Left ventricle myocardium inferior (tissue), 1 donor: ENCODE measurements around the gene SECISBP2. TPM values are rescaled to one million over a fixed set of nuclear protein-coding genes. Genes with fewer than 3 reads are reported as not detected.

ENCODE experiments used
- DNase-seq: peaks from one replicate; pipeline ENCODE4 v3.0.0-alpha.2; 2020
- H3K27ac ChIP-seq: fragments of 200-600 bp; replicated peaks from 2 replicates; pipeline ENCODE4 v1.8.0; 2021
- H3K27me3 ChIP-seq: fragments of 200-600 bp; 2 replicates; pipeline ENCODE4 v1.8.0; 2021; ENCODE audit warnings: low read depth
- H3K36me3 ChIP-seq: fragments of 200-600 bp; 2 replicates; pipeline ENCODE4 v1.8.0; 2021
- H3K4me1 ChIP-seq: fragments of 200-600 bp; 2 replicates; pipeline ENCODE4 v1.8.0; 2021
- H3K4me3 ChIP-seq: fragments of 200-600 bp; 2 replicates; pipeline ENCODE4 v1.8.0; 2021; ENCODE audit warnings: mild to moderate bottlenecking, moderate library complexity
- H3K9me3 ChIP-seq: fragments of 200-600 bp; replicated peaks from 2 replicates; pipeline ENCODE4 v1.8.0; 2021
- intact Hi-C: fragments of 100-400 bp; cut with micrococcal nuclease; formaldehyde crosslinking; loops from one replicate; pipeline ENCODE4 v1.11.0; 2022
- total RNA-seq: library from RNA; stranded (reverse); fragmentation: NEBNext Ultra II Directional; extraction: Animal tissue kit (Norgen Biotek cat#: 25700); gene quantifications from one replicate; pipeline ENCODE4 v1.2.1, GENCODE V29; 2021
- TF ChIP-seq, protein P1 (sequence below): fragments of 200-600 bp; IDR thresholded peaks from 2 replicates; pipeline ENCODE4 v1.8.0; 2021; ENCODE audit warnings: antibody characterized with exemption, mild to moderate bottlenecking, borderline replicate concordance
- donor health status: DM: no; HTN: yes; CAD: no; lungs with severe emphysema.

Gene SECISBP2
- total RNA-seq, 1 donor from 2014 or later: 13.8 TPM

DNA sequence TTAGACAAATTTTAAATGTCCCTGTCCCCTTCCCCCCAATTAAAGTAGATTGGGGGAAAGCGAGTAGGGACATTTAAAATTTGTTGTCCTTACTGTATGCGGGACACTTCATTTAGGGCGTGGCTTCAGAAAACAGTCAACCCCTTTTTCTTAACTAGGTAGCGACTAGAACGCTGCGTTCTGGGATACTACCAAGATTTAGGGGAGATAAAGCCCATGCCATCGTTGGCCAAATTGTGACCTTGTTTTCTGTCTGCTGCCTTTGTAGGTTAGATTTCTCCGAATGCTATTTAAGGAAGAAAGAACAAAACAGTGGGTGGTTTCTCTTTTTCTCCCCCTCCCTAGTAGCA lies 6.1 kb upstream of the SECISBP2 start:
- H3K4me3 ChIP-seq: peak overlapping the region; percentile 91
- TF ChIP-seq, protein P1, sequence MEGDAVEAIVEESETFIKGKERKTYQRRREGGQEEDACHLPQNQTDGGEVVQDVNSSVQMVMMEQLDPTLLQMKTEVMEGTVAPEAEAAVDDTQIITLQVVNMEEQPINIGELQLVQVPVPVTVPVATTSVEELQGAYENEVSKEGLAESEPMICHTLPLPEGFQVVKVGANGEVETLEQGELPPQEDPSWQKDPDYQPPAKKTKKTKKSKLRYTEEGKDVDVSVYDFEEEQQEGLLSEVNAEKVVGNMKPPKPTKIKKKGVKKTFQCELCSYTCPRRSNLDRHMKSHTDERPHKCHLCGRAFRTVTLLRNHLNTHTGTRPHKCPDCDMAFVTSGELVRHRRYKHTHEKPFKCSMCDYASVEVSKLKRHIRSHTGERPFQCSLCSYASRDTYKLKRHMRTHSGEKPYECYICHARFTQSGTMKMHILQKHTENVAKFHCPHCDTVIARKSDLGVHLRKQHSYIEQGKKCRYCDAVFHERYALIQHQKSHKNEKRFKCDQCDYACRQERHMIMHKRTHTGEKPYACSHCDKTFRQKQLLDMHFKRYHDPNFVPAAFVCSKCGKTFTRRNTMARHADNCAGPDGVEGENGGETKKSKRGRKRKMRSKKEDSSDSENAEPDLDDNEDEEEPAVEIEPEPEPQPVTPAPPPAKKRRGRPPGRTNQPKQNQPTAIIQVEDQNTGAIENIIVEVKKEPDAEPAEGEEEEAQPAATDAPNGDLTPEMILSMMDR: no peak
- peaks cover 38% of the 10 kb centered on the region for H3K4me1 ChIP-seq
- peaks cover 7% of the 10 kb centered on the region for H3K36me3 ChIP-seq
- no peaks in the 10 kb centered on the region for H3K9me3 ChIP-seq
- H3K27ac ChIP-seq: no peak overlapping the region
- DNase-seq: no peak
- intact Hi-C loops: no loop called here
- H3K27me3 ChIP-seq: no peaks in the 10 kb centered on the region

DNA sequence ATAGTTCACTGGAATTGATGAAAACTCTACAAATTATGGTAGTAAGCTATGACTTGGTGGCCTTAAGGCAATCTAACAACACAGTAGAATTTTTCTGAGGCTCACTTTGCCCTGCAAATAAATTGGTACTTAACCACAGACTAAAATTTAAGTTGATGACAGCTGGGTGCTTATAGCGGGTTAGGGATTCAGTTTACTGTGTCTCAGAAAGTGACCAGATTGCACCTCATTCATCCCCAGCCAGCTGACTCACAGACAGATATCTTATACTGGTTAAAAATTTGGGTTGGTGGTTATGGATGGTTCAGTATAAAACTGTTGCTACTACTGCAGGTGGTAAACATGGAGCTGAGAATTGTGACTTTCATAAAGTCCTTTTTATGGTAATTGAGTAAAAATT lies 4.5 kb upstream of the SECISBP2 start:
- no peak for DNase-seq
- TF ChIP-seq, protein P1: no peak
- Histone ChIP-seq H3K9me3 (no peaks in the 10 kb centered on the region), H3K36me3 (no peaks in the 10 kb centered on the region), H3K4me3 (no peak overlapping the region), H3K27ac (no peak overlapping the region), H3K4me1 (peaks cover 49% of the 10 kb centered on the region), H3K27me3 (no peaks in the 10 kb centered on the region)
- intact Hi-C loops: no loop called here

DNA sequence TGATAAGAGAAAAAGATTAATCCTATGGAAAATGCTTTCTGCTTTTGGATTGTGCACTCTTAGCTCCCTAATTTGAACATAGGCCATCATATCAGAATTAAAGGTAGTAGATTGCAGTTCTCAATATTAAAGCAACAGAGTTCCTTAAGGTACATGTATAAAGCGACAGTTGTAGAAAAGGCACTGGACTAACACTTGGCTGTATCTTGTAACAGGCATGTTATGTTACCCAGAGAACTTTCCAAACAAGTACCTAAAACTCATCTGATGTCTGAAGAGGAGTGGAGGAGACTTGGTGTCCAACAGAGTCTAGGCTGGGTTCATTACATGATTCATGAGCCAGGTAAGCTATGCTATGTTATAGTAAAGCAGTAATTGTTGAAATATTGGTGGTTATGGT lies 3.3 kb upstream of the SECISBP2 start:
- no peaks in the 10 kb centered on the region for H3K27me3 ChIP-seq
- no peak overlapping the region for H3K4me3 ChIP-seq
- no peaks in the 10 kb centered on the region for H3K9me3 ChIP-seq
- no peak overlapping the region for H3K27ac ChIP-seq
- H3K36me3 ChIP-seq: no peaks in the 10 kb centered on the region
- peaks cover 48% of the 10 kb centered on the region for H3K4me1 ChIP-seq
- intact Hi-C loops: no loop called here
- TF ChIP-seq, protein P1: no peak
- DNase-seq: no peak

DNA sequence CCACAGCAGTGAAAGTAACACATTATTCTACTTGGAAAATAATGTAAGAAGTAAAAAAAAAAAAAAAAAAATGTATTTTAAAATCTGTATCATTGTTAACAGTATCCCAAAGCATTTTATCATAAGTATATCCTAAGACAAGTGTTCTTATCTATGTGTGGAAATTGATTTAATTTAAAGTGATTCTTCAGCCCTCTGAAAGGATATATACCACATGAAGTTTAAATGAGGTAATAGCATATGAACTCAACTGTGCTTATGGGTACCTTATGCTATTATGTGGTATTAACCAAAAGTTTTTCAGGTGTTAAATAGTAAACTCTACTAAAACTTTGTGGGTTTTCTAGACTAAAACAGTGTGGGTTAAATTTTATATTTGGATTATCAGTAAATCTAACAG lies 2.8 kb upstream of the SECISBP2 start:
- Histone ChIP-seq H3K4me1 (peaks cover 48% of the 10 kb centered on the region), H3K36me3 (no peaks in the 10 kb centered on the region), H3K27ac (no peak overlapping the region), H3K27me3 (no peaks in the 10 kb centered on the region), H3K9me3 (no peaks in the 10 kb centered on the region), H3K4me3 (no peak overlapping the region)
- DNase-seq: no peak
- TF ChIP-seq, protein P1: no peak
- intact Hi-C loops: no loop called here

DNA sequence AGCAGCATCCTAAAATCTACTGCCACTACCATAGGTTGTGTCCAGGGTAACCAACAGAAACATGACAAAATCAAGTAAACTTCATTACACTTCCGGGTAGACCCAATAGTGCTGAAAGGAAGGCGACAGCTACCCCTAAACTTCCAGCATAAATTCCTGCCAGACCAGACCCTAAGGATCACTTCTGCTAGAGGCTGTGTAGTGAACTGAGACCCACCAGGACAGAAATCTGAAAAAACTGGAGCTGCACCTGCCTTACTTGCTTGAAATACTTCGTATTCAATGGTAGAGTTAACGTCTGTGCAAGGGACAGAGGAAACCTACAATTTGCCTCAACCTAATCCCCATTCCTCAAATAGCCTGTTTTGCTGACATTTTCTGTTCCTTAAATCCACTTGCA lies 1.0 kb upstream of the SECISBP2 start:
- Histone ChIP-seq H3K27me3 (no peaks in the 10 kb centered on the region), H3K27ac (peak overlapping the region; percentile 100), H3K4me1 (peaks cover 51% of the 10 kb centered on the region), H3K4me3 (no peak overlapping the region), H3K9me3 (no peaks in the 10 kb centered on the region), H3K36me3 (no peaks in the 10 kb centered on the region)
- DNase-seq: no peak
- TF ChIP-seq, protein P1: no peak
- intact Hi-C loops: no loop called here
